Dendritic cell treated with granulocyte-macrophage colony-stimulating factor and Interleukin-4, amounts not matched to agents 40 ng/mL and 50 ng/mL, for 4 days (primary cell): ENCODE results near the gene PDE9A.
A peak's percentile ranks its signal among the peaks of the same experiment; 100 is the strongest.
"Not testable (repeated sequence)": the region's sequence is repeated elsewhere in the genome, so short reads cannot be mapped to it uniquely, and the experiment has no call there.

Experiments
- H3K27ac Mint-ChIP-seq: one replicate; pipeline ENCODE4 v1.8.0; 2022; ENCODE audit warnings: mild to moderate bottlenecking, mixed read lengths
- H3K27me3 Mint-ChIP-seq: one replicate; pipeline ENCODE4 v1.8.0; 2022; ENCODE audit warnings: mild to moderate bottlenecking, mixed read lengths
- H3K36me3 Mint-ChIP-seq: one replicate; pipeline ENCODE4 v1.8.0; 2022; ENCODE audit warnings: low read depth, mixed read lengths
- H3K4me1 Mint-ChIP-seq: one replicate; pipeline ENCODE4 v1.8.0; 2022; ENCODE audit warnings: low read depth, mixed read lengths
- H3K4me3 Mint-ChIP-seq: one replicate; pipeline ENCODE4 v1.8.0; 2022; ENCODE audit warnings: mild to moderate bottlenecking, moderate library complexity, mixed read lengths
- H3K9me3 Mint-ChIP-seq: one replicate; pipeline ENCODE4 v1.8.0; 2022; ENCODE audit warnings: mixed read lengths
- intact Hi-C: fragments of 100-400 bp; cut with micrococcal nuclease; formaldehyde crosslinking; loops from one replicate; pipeline ENCODE4 v1.15.0; 2022

PDE9A gene

GRCh38 chr21:42653231-42654061 is at the start of gene PDE9A:
TSS of gene PDE9A (plus strand) at chr21:42653621. CDS start at chr21:42653815, 194 bp downstream.
- peaks cover 16% of the 10 kb centered on the region for H3K4me1 Mint-ChIP-seq
- no peaks in the 10 kb centered on the region for H3K36me3 Mint-ChIP-seq
- peaks cover 59% of the 10 kb centered on the region for H3K27me3 Mint-ChIP-seq
- intact Hi-C loops, result no loop called here
- no peak within 1 kb of the TSS for H3K27ac Mint-ChIP-seq
- H3K9me3 Mint-ChIP-seq, result no peaks in the 10 kb centered on the region
- H3K4me3 Mint-ChIP-seq, result peak within 1 kb of the TSS; percentile 65

GRCh38 chr21:42607102-42607501 is 46.3 kb upstream of the PDE9A start:
- intact Hi-C loops, result no loop called here
- peaks cover 52% of the 10 kb centered on the region for H3K9me3 Mint-ChIP-seq
- no peak overlapping the region for H3K4me3 Mint-ChIP-seq
- no peaks in the 10 kb centered on the region for H3K4me1 Mint-ChIP-seq
- no peaks in the 10 kb centered on the region for H3K27me3 Mint-ChIP-seq
- H3K27ac Mint-ChIP-seq, result no peak overlapping the region
- H3K36me3 Mint-ChIP-seq, result no peaks in the 10 kb centered on the region

GRCh38 chr21:42607525-42608102 is 45.8 kb upstream of the PDE9A start:
- Mint-ChIP-seq H3K4me3 (no peak overlapping the region), H3K4me1 (no peaks in the 10 kb centered on the region), H3K27ac (no peak overlapping the region), H3K36me3 (no peaks in the 10 kb centered on the region), H3K9me3 (peaks cover 51% of the 10 kb centered on the region), H3K27me3 (no peaks in the 10 kb centered on the region)
- intact Hi-C loops, result no loop called here

GRCh38 chr21:42608446-42608845 is 45.0 kb upstream of the PDE9A start:
- H3K27ac Mint-ChIP-seq, result no peak overlapping the region
- no peaks in the 10 kb centered on the region for H3K36me3 Mint-ChIP-seq
- no peaks in the 10 kb centered on the region for H3K27me3 Mint-ChIP-seq
- H3K4me1 Mint-ChIP-seq, result no peaks in the 10 kb centered on the region
- H3K4me3 Mint-ChIP-seq, result no peak overlapping the region
- intact Hi-C loops, result no loop called here
- peaks cover 43% of the 10 kb centered on the region for H3K9me3 Mint-ChIP-seq

GRCh38 chr21:42609811-42610210 is 43.6 kb upstream of the PDE9A start:
- Mint-ChIP-seq H3K4me1 (no peaks in the 10 kb centered on the region), H3K9me3 (peaks cover 30% of the 10 kb centered on the region), H3K4me3 (no peak overlapping the region), H3K27ac (no peak overlapping the region), H3K36me3 (no peaks in the 10 kb centered on the region), H3K27me3 (no peaks in the 10 kb centered on the region)
- intact Hi-C loops, result no loop called here

GRCh38 chr21:42611852-42612251 is 41.6 kb upstream of the PDE9A start:
- H3K4me3 Mint-ChIP-seq, result no peak overlapping the region
- H3K9me3 Mint-ChIP-seq, result peaks cover 9% of the 10 kb centered on the region
- no peaks in the 10 kb centered on the region for H3K4me1 Mint-ChIP-seq
- intact Hi-C loops, result no loop called here
- no peaks in the 10 kb centered on the region for H3K27me3 Mint-ChIP-seq
- no peaks in the 10 kb centered on the region for H3K36me3 Mint-ChIP-seq
- H3K27ac Mint-ChIP-seq, result no peak overlapping the region

- Mint-ChIP-seq H3K27me3 (no peaks in the 10 kb centered on the region), H3K4me1 (no peaks in the 10 kb centered on the region), H3K9me3 (peaks cover 9% of the 10 kb centered on the region), H3K36me3 (no peaks in the 10 kb centered on the region), H3K27ac (no peak overlapping the region), H3K4me3 (no peak overlapping the region)
- intact Hi-C loops, result no loop called here
Observed at GRCh38 chr21:42612390-42612789, 41.0 kb upstream of the PDE9A start.

GRCh38 chr21:42613756-42614155 is 39.7 kb upstream of the PDE9A start:
- Mint-ChIP-seq H3K36me3 (no peaks in the 10 kb centered on the region), H3K4me1 (no peaks in the 10 kb centered on the region), H3K27me3 (peaks cover 5% of the 10 kb centered on the region), H3K9me3 (peaks cover 9% of the 10 kb centered on the region), H3K4me3 (no peak overlapping the region), H3K27ac (no peak overlapping the region)
- intact Hi-C loops, result no loop called here

GRCh38 chr21:42614396-42614795 is 39.0 kb upstream of the PDE9A start:
- Mint-ChIP-seq H3K27ac (no peak overlapping the region), H3K36me3 (no peaks in the 10 kb centered on the region), H3K9me3 (peaks cover 7% of the 10 kb centered on the region), H3K4me1 (no peaks in the 10 kb centered on the region), H3K27me3 (peaks cover 5% of the 10 kb centered on the region), H3K4me3 (no peak overlapping the region)
- intact Hi-C loops, result no loop called here

GRCh38 chr21:42614811-42615351 is 38.5 kb upstream of the PDE9A start:
- Mint-ChIP-seq H3K4me1 (no peaks in the 10 kb centered on the region), H3K36me3 (no peaks in the 10 kb centered on the region), H3K27ac (no peak overlapping the region), H3K4me3 (no peak overlapping the region), H3K27me3 (peaks cover 5% of the 10 kb centered on the region), H3K9me3 (peaks cover 2% of the 10 kb centered on the region)
- intact Hi-C loops, result no loop called here

GRCh38 chr21:42615377-42615776 is 38.0 kb upstream of the PDE9A start:
- H3K27ac Mint-ChIP-seq, intact Hi-C loops, H3K36me3 Mint-ChIP-seq, H3K9me3 Mint-ChIP-seq, H3K27me3 Mint-ChIP-seq, H3K4me3 Mint-ChIP-seq, H3K4me1 Mint-ChIP-seq: not testable (repeated sequence)

- Mint-ChIP-seq H3K4me1 (no peaks in the 10 kb centered on the region), H3K27ac (no peak overlapping the region), H3K36me3 (no peaks in the 10 kb centered on the region), H3K9me3 (no peaks in the 10 kb centered on the region), H3K27me3 (peaks cover 5% of the 10 kb centered on the region), H3K4me3 (no peak overlapping the region)
- intact Hi-C loops, result no loop called here
Observed at GRCh38 chr21:42615924-42616323, 37.5 kb upstream of the PDE9A start.

GRCh38 chr21:42616446-42616845 is 37.0 kb upstream of the PDE9A start:
- Mint-ChIP-seq H3K36me3 (no peaks in the 10 kb centered on the region), H3K4me3 (no peak overlapping the region), H3K4me1 (no peaks in the 10 kb centered on the region), H3K9me3 (no peaks in the 10 kb centered on the region), H3K27me3 (peaks cover 5% of the 10 kb centered on the region), H3K27ac (no peak overlapping the region)
- intact Hi-C loops, result no loop called here

- no peaks in the 10 kb centered on the region for H3K36me3 Mint-ChIP-seq
- no peak overlapping the region for H3K4me3 Mint-ChIP-seq
- no peak overlapping the region for H3K27ac Mint-ChIP-seq
- no peaks in the 10 kb centered on the region for H3K4me1 Mint-ChIP-seq
- intact Hi-C loops, result no loop called here
- peaks cover 7% of the 10 kb centered on the region for H3K27me3 Mint-ChIP-seq
- H3K9me3 Mint-ChIP-seq, result no peaks in the 10 kb centered on the region
Observed at GRCh38 chr21:42616941-42617340, 36.5 kb upstream of the PDE9A start.
